Common myeloid progenitor, CD34-positive (primary cell): Measurements from ENCODE around the gene PITPNM3.

ENCODE experiments used
- CTCF ChIA-PET: fragments of 350-600 bp; sonication (Branson Sonifier 250); formaldehyde crosslinking; loops from one replicate; lab custom pipeline; 2021; ENCODE audit warnings: antibody characterized with exemption; lab: Charles Lee
- POLR2A ChIA-PET: fragments of 350-600 bp; sonication (Branson Sonifier 250); formaldehyde crosslinking; loops from one replicate; lab custom pipeline; 2021; ENCODE audit warnings: antibody characterized with exemption; lab: Charles Lee
- DNase-seq, 3 donors: peaks; one replicate each; pipeline versions ENCODE4 v3.0.0 to v3.0.0-alpha.2; 2013
- H3K27ac ChIP-seq, 2 experiments: 1 replicate in 1 of 2; 2 replicates in 1 of 2; pipeline ENCODE4 v1.7.0; 2013; ENCODE audit warnings: inconsistent platforms in 2 of 2, low read length in 2 of 2, mild to moderate bottlenecking in 2 of 2, low read depth in 1 of 2, moderate library complexity in 1 of 2; ENCODE audit not compliant: severe bottlenecking in 2 of 2, insufficient read depth in 1 of 2, poor library complexity in 1 of 2
- H3K27me3 ChIP-seq, 5 experiments: replicated peaks in 2 of 5; 1 replicate in 3 of 5; 2 replicates in 2 of 5; pipeline versions ENCODE4 v1.6.1 to v1.7.0; 2013; ENCODE audit warnings: low read length in 4 of 5, mild to moderate bottlenecking in 2 of 5, moderate library complexity in 2 of 5, inconsistent platforms in 1 of 5; ENCODE audit not compliant: insufficient read depth in 5 of 5, control insufficient read depth in 4 of 5
- H3K36me3 ChIP-seq, 4 experiments: 1 replicate in 2 of 4; 2 replicates in 2 of 4; pipeline versions ENCODE4 v1.6.1 to v1.7.0; 2013; ENCODE audit warnings: low read length in 3 of 4, control low read depth in 1 of 4, mild to moderate bottlenecking in 1 of 4; ENCODE audit not compliant: control insufficient read depth in 4 of 4, insufficient read depth in 4 of 4
- H3K4me1 ChIP-seq, 4 experiments: 1 replicate in 3 of 4; 2 replicates in 1 of 4; pipeline versions ENCODE4 v1.6.1 to v1.7.1; 2013; ENCODE audit warnings: low read length in 3 of 4, mild to moderate bottlenecking in 3 of 4, control low read depth in 1 of 4, inconsistent platforms in 1 of 4, moderate library complexity in 1 of 4; ENCODE audit not compliant: control insufficient read depth in 4 of 4, insufficient read depth in 4 of 4; ENCODE audit errors: control extremely low read depth in 1 of 4
- H3K4me3 ChIP-seq, 7 experiments: 1 replicate in 4 of 7; 2 replicates in 3 of 7; pipeline versions ENCODE4 v1.5.1 to v1.7.0; 2013; ENCODE audit warnings: mild to moderate bottlenecking in 7 of 7, low read length in 6 of 7, moderate library complexity in 6 of 7, inconsistent platforms in 2 of 7, low read depth in 2 of 7, control low read depth in 1 of 7; ENCODE audit not compliant: insufficient read depth in 4 of 7, control insufficient read depth in 1 of 7; ENCODE audit errors: extremely low read depth in 1 of 7
- H3K9me3 ChIP-seq, 5 experiments: 1 replicate in 4 of 5; 2 replicates in 1 of 5; pipeline versions ENCODE4 v1.6.1 to v1.7.1; 2013; ENCODE audit warnings: low read length in 4 of 5, mild to moderate bottlenecking in 2 of 5, inconsistent platforms in 1 of 5, low read depth in 1 of 5, moderate library complexity in 1 of 5; ENCODE audit not compliant: control insufficient read depth in 4 of 5, insufficient read depth in 2 of 5; ENCODE audit errors: control extremely low read depth in 1 of 5
- WGBS: methylation state at CpG from one replicate; pipeline ENCODE4 v1.1.5; 2013; ENCODE audit not compliant: insufficient coverage; 5-methylcytosine and 5-hydroxymethylcytosine counted together

PITPNM3 gene

GRCh38 chr17:6542577-6542976 is 13.8 kb downstream of the PITPNM3 start:
- POLR2A ChIA-PET: no interaction called here
- Histone ChIP-seq H3K9me3 (peaks cover 0 to 13% (median 0%) of the 10 kb centered on the region in 5 experiments), H3K27ac (no peak overlapping the region), H3K4me3 (no peak overlapping the region), H3K4me1 (peaks cover 0 to 5% (median under 1%) of the 10 kb centered on the region in 4 experiments), H3K36me3 (no peaks in the 10 kb centered on the region), H3K27me3 (peaks cover 0 to 2% (median 0%) of the 10 kb centered on the region in 5 experiments)
- no peak for DNase-seq
- 100% methylated on average over 3 of the region's 4 CpGs for WGBS
- CTCF ChIA-PET: no interaction called here

DNA sequence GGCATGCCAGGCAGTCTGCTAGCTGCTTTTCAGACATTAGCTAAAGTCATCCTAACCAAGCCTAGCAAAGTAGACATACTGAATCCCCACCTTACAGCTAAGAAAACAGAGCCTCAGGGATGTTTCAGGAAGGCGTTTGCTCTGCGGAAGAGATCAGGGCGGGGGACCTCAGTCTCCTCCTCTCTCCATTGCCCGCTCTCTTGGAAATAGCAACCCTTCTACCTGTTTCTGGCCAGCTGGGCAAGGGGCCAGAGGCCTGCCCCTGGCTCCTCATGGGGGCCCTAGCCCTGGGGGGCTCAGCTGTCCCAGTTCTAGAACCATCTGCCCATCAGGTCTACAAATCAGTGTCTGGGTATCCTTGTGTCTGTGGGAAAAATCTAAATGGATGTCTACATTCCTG is 14.5 kb downstream of the PITPNM3 start:
- no peak for DNase-seq
- ChIA-PET CTCF (no interaction called here), POLR2A (no interaction called here)
- H3K4me3 ChIP-seq: no peak overlapping the region
- H3K27me3 ChIP-seq: peaks cover 0 to 2% (median 0%) of the 10 kb centered on the region in 5 experiments
- no peaks in the 10 kb centered on the region for H3K36me3 ChIP-seq
- no peak overlapping the region for H3K27ac ChIP-seq
- peaks cover 0 to 5% (median 0%) of the 10 kb centered on the region in 4 experiments for H3K4me1 ChIP-seq
- WGBS: 100% methylated on average over 4 of the region's 4 CpGs
- H3K9me3 ChIP-seq: peaks cover 0 to 13% (median 0%) of the 10 kb centered on the region in 5 experiments

DNA sequence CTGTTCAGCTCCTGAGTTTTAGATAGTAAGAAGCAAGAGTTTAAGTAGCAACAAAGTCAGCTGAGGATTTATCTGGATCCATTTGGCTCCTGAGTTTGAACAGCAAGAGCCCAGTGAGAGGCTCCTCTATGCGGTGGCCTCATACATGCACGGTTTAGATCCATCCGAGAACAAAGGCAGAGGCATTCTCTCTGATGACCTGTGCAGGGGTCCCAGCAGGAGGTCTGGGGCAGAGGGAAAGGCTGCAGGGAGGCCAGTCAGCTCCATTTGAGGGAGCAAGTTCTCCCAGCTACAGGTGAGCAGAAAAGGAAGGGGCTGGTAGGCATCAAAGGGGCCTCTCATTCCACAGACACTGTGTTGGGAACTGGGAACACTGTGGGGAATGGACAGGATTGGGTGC is 16.5 kb downstream of the PITPNM3 start:
- Histone ChIP-seq H3K27ac (no peak overlapping the region), H3K4me1 (no peaks in the 10 kb centered on the region), H3K27me3 (peaks cover 0 to 2% (median 0%) of the 10 kb centered on the region in 5 experiments), H3K36me3 (no peaks in the 10 kb centered on the region), H3K4me3 (no peak overlapping the region), H3K9me3 (peaks cover 0 to 13% (median 0%) of the 10 kb centered on the region in 5 experiments)
- DNase-seq: no peak
- ChIA-PET POLR2A (interaction anchor here (0.6 kb wide), 1 partner anchor 15 kb away, joined by 3 read pairs; no protein-coding TSS in a partner anchor), CTCF (interaction anchor here (1.2 kb wide), 1 partner anchor 9 kb away, joined by 3 read pairs; no protein-coding TSS in a partner anchor)
- 87% methylated on average over 3 of the region's 3 CpGs for WGBS

- ChIA-PET POLR2A (no interaction called here), CTCF (no interaction called here)
- WGBS: 96% methylated on average over 10 of the region's 10 CpGs
- H3K27ac ChIP-seq: no peak overlapping the region
- no peak overlapping the region for H3K4me3 ChIP-seq
- no peaks in the 10 kb centered on the region for H3K36me3 ChIP-seq
- DNase-seq: no peak
- H3K27me3 ChIP-seq: peaks cover 0 to 2% (median 0%) of the 10 kb centered on the region in 5 experiments
- peaks cover 0 to 13% (median 0%) of the 10 kb centered on the region in 5 experiments for H3K9me3 ChIP-seq
- no peaks in the 10 kb centered on the region for H3K4me1 ChIP-seq
Measured at GRCh38 chr17:6536566-6537065, 19.7 kb downstream of the PITPNM3 start.

DNA sequence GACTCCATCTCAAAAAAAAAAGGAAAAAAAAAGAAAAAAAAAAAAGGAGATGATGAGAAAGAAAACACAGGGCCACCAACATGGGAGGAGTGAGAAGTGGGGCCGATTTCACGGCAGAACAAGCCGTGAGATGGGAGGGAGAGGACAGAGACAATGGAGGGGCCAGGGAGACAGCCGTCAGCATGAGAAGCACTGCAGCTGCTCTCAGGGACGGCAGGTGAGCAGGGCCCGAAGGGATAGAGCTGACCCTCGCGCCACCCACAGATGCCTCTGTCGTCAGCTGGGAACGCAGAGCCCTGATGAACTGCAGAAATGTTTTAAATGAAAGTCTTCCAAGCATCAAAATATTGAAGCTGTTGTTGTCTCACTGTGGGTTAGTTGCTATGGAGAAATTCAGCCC is 20.3 kb downstream of the PITPNM3 start:
- WGBS: 95% methylated on average over 10 of the region's 10 CpGs
- Histone ChIP-seq H3K36me3 (no peaks in the 10 kb centered on the region), H3K27ac (no peak overlapping the region), H3K4me1 (no peaks in the 10 kb centered on the region), H3K9me3 (peaks cover 0 to 13% (median 0%) of the 10 kb centered on the region in 5 experiments), H3K4me3 (no peak overlapping the region), H3K27me3 (peaks cover 0 to 2% (median 0%) of the 10 kb centered on the region in 5 experiments)
- ChIA-PET CTCF (no interaction called here), POLR2A (no interaction called here)
- DNase-seq: no peak

- ChIA-PET CTCF (no interaction called here), POLR2A (no interaction called here)
- H3K27me3 ChIP-seq: peaks cover 0 to 2% (median 0%) of the 10 kb centered on the region in 5 experiments
- 90% methylated on average over 3 of the region's 3 CpGs for WGBS
- no peak overlapping the region for H3K4me3 ChIP-seq
- no peaks in the 10 kb centered on the region for H3K4me1 ChIP-seq
- H3K9me3 ChIP-seq: peaks cover 0 to 11% (median 0%) of the 10 kb centered on the region in 5 experiments
- no peak for DNase-seq
- H3K36me3 ChIP-seq: no peaks in the 10 kb centered on the region
- no peak overlapping the region for H3K27ac ChIP-seq
Measured at GRCh38 chr17:6534846-6535514, 21.4 kb downstream of the PITPNM3 start.

GRCh38 chr17:6532441-6532885 is 23.9 kb downstream of the PITPNM3 start:
- ChIA-PET CTCF (interaction anchor here (0.7 kb wide), 1 partner anchor 59 kb away, joined by 3 read pairs; no protein-coding TSS in a partner anchor), POLR2A (no interaction called here)
- 69% methylated on average over 3 of the region's 5 CpGs for WGBS
- DNase-seq: no peak
- Histone ChIP-seq H3K36me3 (no peaks in the 10 kb centered on the region), H3K4me3 (no peak overlapping the region), H3K27me3 (no peaks in the 10 kb centered on the region), H3K4me1 (no peaks in the 10 kb centered on the region), H3K27ac (no peak overlapping the region), H3K9me3 (no peaks in the 10 kb centered on the region)
